Measurements from ENCODE around the gene SLC1A5.

- TF ChIP-seq CTCF (IDR thresholded peaks at IDR 0.05) = no peak
- no peak for TF ChIP-seq POLR2AphosphoS5 (IDR thresholded peaks at IDR 0.05)
- TF ChIP-seq EP300 (IDR thresholded peaks at IDR 0.05; ENCODE audit: low read depth) = no peak
- no peak for TF ChIP-seq POLR2A (IDR thresholded peaks at IDR 0.05)
These were observed 58.7 kb downstream of the SLC1A5 start for GRCh38 chr19:46729696-46730095.
